HG03159 (cell line): ENCODE measurements around the gene TPPP3.
"Not testable (repeated sequence)": the region's sequence is repeated elsewhere in the genome, so short reads cannot be mapped to it uniquely, and the experiment has no call there.

Source experiments
- ATAC-seq: cut with Tn5 transposase; IDR thresholded peaks from one replicate; pipeline ENCODE4 v1.9.1; 2021; ENCODE audit warnings: mild to moderate bottlenecking, moderate library complexity; ENCODE audit not compliant: unreplicated experiment

TPPP3 gene

DNA sequence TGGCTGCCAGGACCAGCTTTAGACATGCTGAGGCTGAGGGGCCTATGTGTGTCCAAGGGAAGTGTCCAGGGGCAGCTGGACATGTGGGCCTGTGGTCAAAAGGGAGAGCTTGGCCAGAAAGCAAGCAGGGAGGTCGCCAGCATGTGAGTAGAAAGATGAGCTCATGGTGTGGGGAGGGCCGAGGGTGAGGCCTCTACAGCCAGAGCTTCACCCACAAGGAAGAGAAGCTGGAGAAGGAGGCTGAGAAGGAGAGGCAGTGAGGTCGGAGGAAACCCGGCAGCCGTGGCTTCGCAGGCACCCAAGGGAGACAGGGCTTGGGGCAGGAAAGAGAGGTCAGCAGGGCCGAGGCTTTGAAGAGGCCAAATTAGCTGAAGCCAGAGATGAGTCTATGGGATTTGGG is 33.7 kb upstream of the TPPP3 start:
- ATAC-seq: no peak

DNA sequence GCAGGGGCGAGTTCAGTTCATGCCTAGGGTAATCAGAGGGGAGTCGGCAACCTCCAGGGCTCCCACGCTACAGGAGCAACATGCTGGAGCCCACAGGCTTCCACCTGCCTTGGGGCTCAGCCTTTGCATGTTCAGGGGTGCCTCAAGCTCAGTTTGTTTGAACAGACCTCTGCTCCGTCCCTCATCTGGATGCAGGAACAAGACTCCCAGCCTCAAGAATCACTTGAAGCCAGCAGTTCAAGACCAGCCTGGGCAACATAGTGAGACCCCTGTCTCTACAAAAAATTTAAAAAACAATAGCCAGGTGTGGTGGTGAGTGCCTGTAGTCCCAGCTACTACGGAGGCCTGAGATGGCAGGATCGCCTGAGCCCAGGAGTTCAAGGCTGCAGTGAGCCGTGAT is 32.7 kb upstream of the TPPP3 start:
- ATAC-seq: no peak

DNA sequence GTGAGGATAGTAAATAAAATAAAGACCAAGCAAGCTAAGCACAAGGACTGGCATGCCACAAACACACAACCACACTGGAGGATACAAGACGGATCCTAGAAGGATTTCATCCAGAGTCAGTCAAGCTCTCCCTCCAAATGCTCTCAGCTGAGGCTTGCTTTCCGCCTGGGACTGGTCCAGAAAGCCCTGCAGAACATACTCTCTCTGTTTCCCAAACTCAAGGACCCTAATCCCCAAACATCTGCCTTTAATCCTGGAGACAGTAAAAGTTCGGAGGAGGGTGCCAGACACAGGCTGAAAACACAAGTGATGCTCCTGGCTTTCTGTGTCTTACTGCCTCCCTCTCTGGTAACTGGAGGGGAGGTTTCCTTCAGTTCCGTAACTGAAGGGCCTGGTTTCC is 32.3 kb upstream of the TPPP3 start:
- no peak for ATAC-seq

DNA sequence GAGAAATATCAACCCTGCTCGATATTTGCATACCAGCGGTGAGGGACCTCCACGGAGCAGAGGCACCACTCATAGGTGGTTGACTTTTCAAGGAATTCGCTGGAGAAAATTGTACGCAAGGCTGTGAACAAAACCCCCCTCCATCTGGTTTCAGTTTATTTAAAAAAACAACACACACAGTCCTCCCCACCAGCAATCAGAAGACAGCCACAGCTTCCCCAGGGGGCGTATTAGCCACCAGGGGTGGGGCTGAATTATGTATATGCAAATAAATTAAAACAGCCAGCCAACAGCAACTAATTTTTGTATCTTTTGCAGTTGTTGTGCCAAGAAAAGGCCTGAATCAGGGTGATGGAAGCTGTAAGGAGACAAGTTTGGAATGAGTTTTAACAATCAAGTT is 31.8 kb upstream of the TPPP3 start:
- ATAC-seq: no peak

DNA sequence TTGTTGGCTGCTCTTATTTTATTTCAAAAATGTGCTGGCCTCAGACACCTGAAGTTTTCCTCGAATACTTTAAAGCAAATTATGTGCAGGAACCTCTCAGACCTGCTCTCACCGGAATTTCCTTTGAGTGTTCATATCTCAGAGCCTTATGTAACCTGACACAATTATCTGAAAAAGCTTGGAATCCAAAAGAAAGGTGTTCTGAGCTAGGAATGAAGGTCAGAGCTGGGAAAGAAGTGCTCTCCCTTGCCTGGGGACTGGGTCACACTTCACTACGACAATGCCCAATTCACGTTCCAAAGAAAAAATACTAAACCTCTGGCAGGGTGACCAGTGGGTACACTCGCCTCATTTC is 30.9 kb upstream of the TPPP3 start:
- ATAC-seq: no peak

DNA sequence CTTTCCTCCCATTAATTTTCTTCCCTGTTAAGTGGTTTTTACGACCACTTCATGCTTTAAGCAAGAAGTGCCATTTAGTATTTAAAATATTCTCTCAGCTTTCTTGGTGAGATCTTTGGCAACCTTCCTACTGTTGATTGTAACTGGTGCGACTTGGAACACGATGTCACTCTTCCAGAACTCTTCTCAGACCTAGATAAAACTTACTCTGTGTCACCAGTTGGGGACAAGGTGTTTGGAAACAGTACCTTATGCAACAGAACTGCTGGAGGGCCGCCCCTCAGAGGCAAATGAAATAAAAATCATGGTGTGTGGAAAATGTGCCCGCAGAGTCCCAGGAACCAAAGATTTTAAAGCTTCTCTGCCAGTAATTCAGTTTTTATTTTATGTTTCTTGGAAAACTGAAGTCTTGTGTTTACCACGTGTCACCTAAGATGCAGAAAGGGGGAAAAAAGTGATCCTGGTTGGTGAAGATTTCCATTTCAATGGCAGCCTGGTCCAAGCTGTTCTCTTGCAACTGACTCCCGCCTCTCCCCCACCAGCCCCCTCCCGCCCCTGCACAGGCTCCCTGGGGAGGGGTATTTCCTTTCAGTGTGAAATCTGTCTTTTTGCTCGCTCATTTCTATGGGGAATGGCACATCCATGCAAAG is 30.4 kb upstream of the TPPP3 start:
- no peak for ATAC-seq

DNA sequence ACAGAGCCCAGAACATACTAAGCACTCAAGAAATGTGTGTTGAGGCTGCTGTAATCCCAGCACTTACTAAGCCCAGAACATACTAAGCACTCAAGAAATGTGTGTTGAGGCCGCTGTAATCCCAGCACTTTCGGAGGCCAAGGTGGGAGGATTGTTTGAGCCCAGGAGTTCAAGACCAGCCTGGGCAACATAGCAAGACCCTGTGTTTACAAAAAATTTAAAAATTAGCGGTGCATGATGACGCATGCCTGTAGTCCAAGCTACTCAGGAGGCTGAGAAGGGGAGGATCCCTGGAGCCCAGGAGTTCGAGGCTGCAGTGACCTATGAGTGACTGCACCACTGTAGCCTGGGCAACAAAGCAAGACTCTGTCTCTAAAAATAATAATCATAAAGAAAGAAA is 29.7 kb upstream of the TPPP3 start:
- no peak for ATAC-seq

DNA sequence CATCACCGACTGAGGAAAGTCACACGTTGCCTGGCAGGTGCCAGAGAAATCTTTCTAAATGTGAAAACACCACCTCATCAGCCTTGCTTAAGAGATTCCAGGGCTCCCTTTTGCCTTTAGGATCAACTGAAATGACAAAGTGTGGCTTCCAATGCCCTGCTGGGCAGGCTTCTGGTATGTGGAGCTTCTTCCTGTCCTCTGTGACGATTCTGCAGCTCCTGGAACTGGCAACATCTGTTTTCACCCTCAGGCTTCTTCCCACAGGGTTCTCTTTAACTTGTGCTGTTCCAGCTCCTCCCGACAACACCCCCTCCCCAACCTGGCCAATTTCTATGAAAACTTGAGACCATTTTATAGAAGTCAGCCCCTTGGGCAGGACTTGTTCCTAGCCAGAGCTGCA is 27.7 kb upstream of the TPPP3 start:
- ATAC-seq: no peak

DNA sequence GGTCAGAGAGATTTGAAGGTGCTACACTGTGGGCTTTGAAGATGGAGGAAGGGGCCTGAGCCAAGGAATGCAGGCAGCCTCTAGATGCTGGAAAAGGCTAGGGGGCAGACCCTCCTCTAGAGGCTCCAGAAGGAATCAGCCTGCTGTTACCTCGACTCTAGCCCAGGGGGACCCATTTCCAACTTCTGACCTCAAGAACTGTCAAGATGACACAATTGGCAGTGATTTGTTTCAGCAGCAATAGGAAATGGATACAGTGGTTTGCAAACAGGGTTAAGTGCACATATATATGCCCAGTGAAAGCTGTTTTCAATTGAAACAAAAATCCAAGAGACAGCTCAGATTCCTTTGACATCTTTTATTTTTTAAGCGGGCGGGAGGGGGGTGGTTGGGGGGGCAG is 26.6 kb upstream of the TPPP3 start:
- ATAC-seq: no peak

DNA sequence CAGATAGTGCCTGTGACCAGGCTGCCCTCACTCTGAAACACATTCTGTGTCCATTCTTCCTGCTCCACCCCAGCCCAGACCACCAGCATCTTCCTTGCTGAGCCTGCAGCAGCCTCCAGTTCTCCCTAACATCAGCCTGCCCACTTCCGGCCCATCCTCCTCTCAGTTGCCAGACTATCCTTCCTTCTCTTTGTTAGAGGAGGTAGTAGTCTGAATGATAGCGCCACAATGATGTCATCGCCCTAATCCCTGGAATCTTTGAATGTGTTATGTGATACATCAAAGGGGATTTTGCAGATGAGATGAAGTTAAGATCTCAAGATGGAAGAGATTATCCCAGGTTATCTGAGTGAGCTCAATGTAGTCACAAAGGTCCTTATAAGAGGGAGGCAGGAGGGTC is 26.2 kb upstream of the TPPP3 start:
- ATAC-seq: no peak

DNA sequence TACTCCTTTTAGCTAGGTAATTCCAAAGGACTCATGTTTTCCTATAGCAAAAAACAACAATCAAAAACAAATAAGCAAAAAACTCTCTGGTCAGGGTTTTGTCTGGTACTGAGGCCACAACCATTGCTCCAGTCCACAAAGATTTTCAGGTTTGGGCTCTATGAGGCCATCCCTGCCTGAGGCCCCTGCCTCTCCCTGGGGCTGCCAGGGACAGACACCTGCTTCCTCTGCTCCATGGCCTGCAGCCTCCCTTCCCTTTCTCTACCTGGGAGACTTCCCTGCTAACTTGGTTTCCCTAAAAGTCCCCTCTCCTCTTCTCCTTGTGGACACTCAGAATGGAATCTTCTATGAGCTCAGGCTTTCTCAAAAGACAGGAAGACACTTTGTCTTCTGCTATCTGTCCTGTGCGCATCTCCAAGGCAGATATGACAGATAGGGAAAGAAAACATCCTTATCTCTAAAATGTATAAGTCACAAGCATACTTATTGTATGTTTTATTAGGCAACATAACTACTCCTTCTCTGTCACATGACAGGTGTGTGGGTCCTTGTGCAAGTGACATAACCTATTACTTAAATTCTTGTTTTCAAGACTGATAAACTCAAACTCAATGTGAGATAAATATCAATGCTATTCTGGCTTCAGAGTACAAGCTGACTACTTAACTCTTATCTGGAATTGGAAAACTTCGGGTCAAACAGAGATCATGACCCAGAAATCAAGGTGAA is 24.2 kb upstream of the TPPP3 start:
- no peak for ATAC-seq

DNA sequence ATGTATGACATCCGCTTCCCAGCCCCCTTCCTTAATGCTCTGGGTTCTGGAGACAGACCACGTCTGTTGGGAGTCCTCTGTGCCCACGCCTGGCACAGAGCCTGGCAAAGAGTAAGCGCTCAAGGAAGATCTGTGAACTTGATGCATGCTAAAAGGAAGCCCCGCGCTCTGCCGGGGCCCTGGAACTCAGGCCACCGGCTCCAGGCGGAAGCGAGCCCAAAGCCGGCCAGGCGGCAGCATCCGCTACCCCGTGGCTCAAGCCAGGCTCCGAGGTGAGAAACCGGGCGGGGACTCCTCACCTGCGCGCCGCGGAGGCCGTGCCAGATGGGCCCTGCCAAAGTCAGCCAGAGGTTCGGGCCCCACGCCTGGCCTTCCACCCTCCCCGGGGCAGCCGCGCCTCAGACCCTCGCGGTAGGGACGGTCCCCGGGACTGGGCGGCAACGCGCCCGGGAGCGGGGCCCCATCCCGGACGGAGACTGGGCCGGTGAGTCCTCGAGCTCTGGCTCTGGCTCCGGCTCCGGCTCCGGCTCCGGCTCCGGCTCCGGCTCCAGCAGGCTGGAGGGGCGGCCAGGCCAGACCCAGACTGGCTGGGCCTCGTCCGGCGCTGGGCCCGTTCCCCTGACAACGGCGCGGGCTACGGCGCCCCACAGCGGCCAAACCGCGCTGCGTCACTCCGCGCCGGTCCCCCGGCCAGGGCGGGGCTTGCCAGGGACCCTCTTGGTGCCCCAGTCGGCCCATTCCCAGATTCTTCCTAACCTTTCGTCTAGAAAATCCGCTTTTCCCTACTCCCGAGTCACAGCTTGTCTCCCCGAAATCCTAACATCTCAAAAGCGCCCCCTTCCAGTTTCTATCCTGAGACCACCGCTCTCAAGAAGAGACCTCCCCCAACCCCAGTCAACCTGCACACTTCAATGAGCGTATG is 22.8 kb upstream of the TPPP3 start, which contains the start of gene ZDHHC1:
TSS of gene ZDHHC1 (minus strand) at position 606 of the 922 bp plus-strand sequence. CDS start 8,702 bp downstream, outside the sequence.
- peak; percentile 68 for ATAC-seq

DNA sequence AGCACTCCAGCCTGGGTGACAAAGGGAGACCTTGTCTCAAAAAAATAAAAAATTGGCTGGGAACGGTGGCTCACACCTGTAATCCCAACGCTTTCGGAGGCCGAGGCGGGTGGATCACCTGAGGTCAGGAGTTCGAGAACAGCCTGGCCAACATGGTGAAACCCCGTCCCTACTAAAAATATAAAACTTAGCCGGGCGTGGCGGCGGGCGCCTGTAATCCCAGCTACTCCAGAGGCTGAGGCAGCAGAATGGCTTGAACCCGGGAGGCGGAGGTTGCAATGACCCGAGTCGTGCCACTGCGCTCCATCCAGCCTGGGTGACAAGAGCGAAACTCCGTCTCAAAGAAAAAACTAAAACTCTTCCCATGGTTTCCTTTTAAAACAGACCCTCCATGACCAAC is 22.1 kb upstream of the TPPP3 start:
- ATAC-seq: not testable (repeated sequence)

DNA sequence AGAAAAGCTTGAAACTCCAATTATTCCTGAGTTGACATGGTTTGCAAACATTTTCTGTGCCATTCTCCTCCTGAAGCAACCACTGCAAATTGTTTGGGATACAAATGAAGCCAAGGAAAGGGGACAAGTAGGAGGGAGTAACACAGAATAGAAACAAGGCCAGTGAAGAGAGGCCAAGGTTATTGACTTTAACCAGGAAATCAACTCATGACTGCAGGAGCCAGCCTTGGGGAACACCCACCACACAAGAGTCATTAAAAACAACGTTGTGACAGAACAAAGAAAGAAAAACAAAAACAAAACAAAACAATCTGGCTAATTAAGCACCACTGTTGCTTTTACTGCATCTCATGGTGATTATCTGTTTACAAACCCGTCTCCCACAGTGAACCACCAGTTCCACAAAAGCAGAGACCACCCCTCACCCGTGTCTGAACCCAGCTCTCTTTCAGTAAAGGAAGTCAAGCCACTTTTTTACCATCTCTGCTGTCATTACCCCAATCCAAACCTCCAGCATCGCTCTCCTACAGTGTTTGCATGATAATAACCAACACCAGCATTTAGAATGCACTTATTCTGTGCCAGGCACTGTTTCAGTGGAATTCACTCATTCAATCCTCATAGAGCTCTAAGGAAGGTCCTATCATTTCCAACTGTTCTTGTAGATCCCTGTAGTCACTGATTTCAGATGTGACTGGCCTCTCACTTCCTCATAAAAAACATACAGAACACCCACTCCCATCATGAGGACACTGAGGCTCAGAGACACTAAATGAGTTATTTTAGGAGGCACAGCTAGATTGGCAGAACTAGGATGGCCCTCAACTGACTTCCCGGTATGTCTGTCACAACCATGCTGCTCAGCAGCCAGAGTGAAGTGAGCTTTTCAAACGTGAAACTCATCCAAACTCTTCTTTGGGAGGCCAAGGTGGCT is 20.9 kb upstream of the TPPP3 start:
- ATAC-seq: no peak

DNA sequence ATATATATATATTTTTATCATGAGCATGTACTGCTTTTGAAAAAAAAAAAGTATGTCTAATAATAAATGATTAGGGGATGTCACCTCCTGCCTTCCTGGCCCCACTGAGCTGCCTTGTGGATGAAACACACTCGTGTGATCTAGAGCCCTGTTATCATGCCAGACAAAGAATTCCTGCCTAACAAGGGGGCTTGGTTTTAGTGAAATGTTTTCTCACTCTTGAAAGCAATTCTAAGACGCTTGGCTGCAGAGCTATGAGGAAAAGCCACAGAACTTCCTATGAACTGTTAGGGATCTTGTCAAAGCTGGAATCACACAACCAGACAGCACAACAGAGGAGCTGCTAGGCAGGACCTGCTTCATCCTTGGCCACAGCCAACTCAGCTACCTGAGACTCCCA is 19.0 kb upstream of the TPPP3 start:
- no peak for ATAC-seq

DNA sequence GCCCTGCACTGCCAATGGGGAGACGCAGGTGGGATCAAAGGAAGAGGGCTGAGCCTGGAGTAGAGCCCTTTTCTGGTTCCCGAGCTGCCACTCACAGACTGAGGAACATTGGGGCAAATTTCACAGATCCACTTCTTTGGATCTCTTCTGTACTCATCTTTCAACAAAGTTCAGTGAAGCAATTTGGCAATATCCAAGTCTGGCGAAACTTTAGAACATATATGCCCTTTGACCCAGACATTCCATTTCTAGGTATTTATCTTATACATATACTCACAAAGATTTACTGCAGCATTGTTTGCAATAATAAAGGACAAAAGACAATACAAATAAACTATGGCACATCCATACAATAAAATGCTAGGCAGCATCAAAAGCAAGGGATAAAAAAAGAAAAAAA is 18.0 kb upstream of the TPPP3 start:
- no peak for ATAC-seq

DNA sequence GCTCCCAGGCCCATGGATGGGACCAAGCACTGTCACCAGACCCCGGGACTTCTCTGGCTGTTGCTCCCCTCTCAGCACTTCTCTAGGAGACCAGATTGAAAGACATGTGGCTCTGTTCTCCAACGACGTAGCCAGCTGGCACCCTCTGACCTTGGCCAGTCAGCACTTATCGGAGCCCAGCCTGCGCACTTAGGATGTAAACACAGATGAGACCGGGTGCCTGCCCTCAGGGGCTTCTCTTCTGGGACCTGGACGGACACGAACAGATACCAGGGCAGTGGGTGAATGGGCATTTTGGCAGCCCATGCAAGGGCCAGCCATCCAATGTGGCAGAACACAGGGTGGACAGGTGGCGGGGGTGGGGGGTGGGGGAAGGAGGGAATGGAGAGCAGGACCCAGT is 16.3 kb upstream of the TPPP3 start:
- no peak for ATAC-seq

DNA sequence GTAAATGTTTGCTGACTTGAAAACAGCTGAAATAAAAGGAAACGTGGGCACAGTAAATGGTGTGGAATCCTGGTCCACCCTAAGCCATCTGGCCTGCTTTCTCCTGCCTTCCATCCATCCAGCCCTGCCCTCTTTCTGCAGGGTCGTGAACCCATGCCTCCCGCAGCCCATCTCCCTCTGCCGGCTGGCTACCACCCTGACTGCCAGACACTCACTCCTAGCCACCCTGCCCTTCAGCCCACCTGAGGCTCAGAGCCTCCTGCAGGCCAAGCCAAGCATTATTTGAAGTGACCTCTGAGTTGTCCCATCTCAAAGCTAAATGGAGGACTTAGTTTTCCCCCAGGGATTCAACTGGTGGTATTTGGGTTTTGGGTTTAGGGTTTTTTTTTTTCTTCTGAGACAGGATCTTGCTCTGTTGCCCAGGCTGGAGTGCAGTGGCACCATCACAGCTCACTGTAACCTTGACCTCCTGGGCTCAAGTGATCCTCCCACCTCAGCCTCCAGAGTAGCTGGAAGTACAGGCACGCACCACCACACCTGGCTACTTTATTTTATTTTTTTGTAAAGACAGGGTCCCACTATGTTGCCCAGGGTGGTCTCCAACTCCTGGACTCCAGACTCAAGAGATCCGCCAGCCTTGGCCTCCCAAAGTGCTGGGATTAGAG is 14.6 kb upstream of the TPPP3 start:
- ATAC-seq: no peak

DNA sequence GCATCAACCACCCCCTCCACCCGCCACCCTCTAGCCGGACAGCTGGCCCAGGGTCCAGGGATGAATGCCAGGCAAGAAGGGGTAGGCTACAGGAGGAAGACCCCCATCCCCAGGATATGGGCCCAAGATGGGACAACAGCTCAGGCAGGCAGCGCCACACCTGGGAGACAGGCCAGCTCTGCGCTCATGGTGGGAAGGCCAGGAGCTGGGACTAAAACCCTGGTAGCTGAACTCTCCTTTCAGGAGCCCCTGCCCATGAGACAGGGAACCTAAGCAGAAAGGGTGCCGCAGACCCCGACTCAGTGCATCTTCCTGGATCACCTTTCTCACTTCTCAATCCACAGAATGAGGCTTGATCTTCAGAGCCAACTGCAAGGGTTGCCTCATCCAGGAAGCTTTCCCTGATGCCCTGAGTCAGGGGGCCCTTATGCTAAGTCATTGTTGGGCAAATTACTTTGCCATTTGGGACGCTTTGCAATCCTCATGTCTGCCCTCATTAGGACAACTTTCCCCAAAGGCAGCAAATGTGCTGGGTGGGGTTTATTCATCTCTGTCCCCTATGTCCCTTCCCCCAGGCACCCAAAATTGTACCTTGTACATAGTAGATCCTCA is 14.0 kb upstream of the TPPP3 start:
- no peak for ATAC-seq
